PFSK-1 (cell line): ENCODE measurements around the gene ARHGAP25.

ENCODE experiments used
- FOXP2 ChIP-seq: optimal IDR thresholded peaks from 2 replicates; pipeline ENCODE3; 2011; ENCODE audit warnings: borderline replicate concordance, control low read depth, inconsistent platforms; ENCODE audit not compliant: insufficient read depth; ENCODE audit errors: extremely low read length, extremely low read depth
- POLR2AphosphoS5 ChIP-seq: IDR thresholded peaks from 2 replicates; pipeline ENCODE4 v1.6.1; 2012; ENCODE audit warnings: low read depth, mild to moderate bottlenecking, control low read depth, low read length, moderate library complexity
- REST ChIP-seq, 2 experiments: IDR thresholded peaks; 2 replicates each; pipeline versions ENCODE4 v1.6.1 to v1.8.0; 2011 to 2012; ENCODE audit warnings: low read depth in 2 of 2, low read length in 2 of 2, control low read depth in 1 of 2, inconsistent platforms in 1 of 2, mild to moderate bottlenecking in 1 of 2, moderate library complexity in 1 of 2; ENCODE audit not compliant: insufficient read depth in 1 of 2
- SIN3A ChIP-seq: IDR thresholded peaks from 2 replicates; pipeline ENCODE4 v1.6.1; 2012; ENCODE audit warnings: mild to moderate bottlenecking, low read length, moderate library complexity, borderline replicate concordance; ENCODE audit not compliant: insufficient read depth
- TAF1 ChIP-seq: IDR thresholded peaks from 2 replicates; pipeline ENCODE4 v1.6.1; 2012; ENCODE audit warnings: low read length, control low read depth, borderline replicate concordance; ENCODE audit not compliant: insufficient read depth

ARHGAP25 gene

GRCh38 chr2:68857855-68858456, 123.3 kb downstream of the ARHGAP25 start:
- no peak for TF ChIP-seq REST (IDR thresholded peaks at IDR 0.05; ENCODE audit: insufficient read depth in 1 of 2, low read depth in 2 of 2, low read length in 2 of 2)
- TF ChIP-seq SIN3A = no peak
- no peak for TF ChIP-seq POLR2AphosphoS5
- TF ChIP-seq FOXP2 = no peak
- no peak for TF ChIP-seq TAF1

DNA sequence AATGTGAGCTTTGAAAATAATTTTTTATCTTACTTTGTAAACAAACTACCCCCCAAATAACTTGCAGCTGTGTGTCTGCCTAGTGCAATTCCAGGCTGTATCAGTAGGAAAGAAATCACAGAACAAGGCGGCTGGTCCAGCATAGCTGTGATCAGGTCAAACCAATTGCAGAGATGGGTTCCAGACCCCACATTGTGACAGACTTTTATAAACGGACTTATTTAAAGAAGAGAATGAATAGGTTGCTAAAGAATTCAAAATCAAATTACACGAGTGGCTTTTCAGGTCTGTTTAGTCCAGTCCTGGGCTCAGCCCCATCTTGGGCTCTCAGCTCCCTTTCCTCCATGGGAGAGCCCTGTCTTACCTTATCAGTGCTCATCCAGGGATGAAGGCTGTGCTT, 125.5 kb downstream of the ARHGAP25 start:
- no peak for TF ChIP-seq TAF1
- TF ChIP-seq REST (IDR thresholded peaks at IDR 0.05; ENCODE audit: insufficient read depth in 1 of 2, low read depth in 2 of 2, low read length in 2 of 2) = no peak
- TF ChIP-seq POLR2AphosphoS5 = no peak
- no peak for TF ChIP-seq FOXP2
- TF ChIP-seq SIN3A = no peak

- TF ChIP-seq POLR2AphosphoS5 (no peak), TAF1 (no peak), FOXP2 (no peak)
Observed at GRCh38 chr2:68861330-68861729, 126.7 kb downstream of the ARHGAP25 start.

- no peak for TF ChIP-seq FOXP2
- no peak for TF ChIP-seq SIN3A
- no peak for TF ChIP-seq POLR2AphosphoS5
- TF ChIP-seq TAF1 = no peak
- TF ChIP-seq REST (IDR thresholded peaks at IDR 0.05; ENCODE audit: insufficient read depth in 1 of 2, low read depth in 2 of 2, low read length in 2 of 2) = no peak
Observed at GRCh38 chr2:68862889-68863288, 128.3 kb downstream of the ARHGAP25 start.

DNA sequence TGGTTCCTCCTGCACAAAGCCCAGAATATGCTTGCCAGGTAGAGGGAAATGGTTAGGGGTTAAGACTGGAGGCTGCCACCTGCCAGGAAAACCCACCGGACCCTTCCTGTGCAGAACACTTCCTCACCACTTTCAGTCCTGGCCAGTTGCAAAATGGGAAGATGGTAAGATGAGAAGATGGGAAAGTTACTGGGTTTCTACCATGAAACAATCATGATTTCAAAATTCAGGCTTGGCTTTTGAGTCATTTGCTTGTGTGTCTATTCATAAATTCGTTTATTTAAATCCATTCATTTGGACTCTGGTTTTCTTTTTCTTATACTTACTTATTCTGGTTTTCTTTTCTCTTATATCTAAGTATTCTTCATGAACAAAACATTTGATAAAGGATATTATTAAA, 129.4 kb downstream of the ARHGAP25 start:
- no peak for TF ChIP-seq TAF1
- no peak for TF ChIP-seq FOXP2
- TF ChIP-seq REST (IDR thresholded peaks at IDR 0.05; ENCODE audit: insufficient read depth in 1 of 2, low read depth in 2 of 2, low read length in 2 of 2) = no peak
- no peak for TF ChIP-seq POLR2AphosphoS5
- TF ChIP-seq SIN3A = no peak
